ENCODE results near the gene TRAPPC3L. TPM values are rescaled to one million over a fixed set of nuclear protein-coding genes. Genes with fewer than 3 reads are reported as not detected.
A peak's percentile ranks its signal among the peaks of the same experiment; 100 is the strongest.

TRAPPC3L gene
- polyA plus RNA-seq, 6 donors from 2014 or later = 0.24 to 0.84 (median 0.38) TPM; not detected in 3

- peaks cover 0 to 2% (median 0%) of the 10 kb centered on the region in 7 donors for H3K9me3 Mint-ChIP-seq
- DNase-seq = peak; percentile 83
- H3K36me3 Mint-ChIP-seq = no peaks in the 10 kb centered on the region
- H3K27ac Mint-ChIP-seq = peak overlapping the region; percentile 88 to 97 (median 96)
- H3K4me1 Mint-ChIP-seq = peaks cover 43 to 63% (median 55%) of the 10 kb centered on the region in 3 donors
- peak overlapping the region in 6 of 8 donors; percentile 63 to 87 (median 84) for H3K4me3 Mint-ChIP-seq
- peak; percentile 76 to 84 for ATAC-seq (ENCODE audit: low read depth in 2 of 2)
- H3K27me3 Mint-ChIP-seq = no peaks in the 10 kb centered on the region
Measured at GRCh38 chr6:116465246-116465645, 80.2 kb downstream of the TRAPPC3L start.

GRCh38 chr6:116463301-116463700 lies 82.2 kb downstream of the TRAPPC3L start:
- ATAC-seq (ENCODE audit: low read depth in 2 of 2) = no peak
- H3K9me3 Mint-ChIP-seq = no peaks in the 10 kb centered on the region
- peak overlapping the region; percentile 87 to 98 (median 92) for H3K4me3 Mint-ChIP-seq
- DNase-seq = no peak
- peaks cover 43 to 68% (median 48%) of the 10 kb centered on the region in 3 donors for H3K4me1 Mint-ChIP-seq
- H3K27me3 Mint-ChIP-seq = no peaks in the 10 kb centered on the region
- H3K27ac Mint-ChIP-seq = peak overlapping the region in 3 of 6 donors; percentile 71 to 95 (median 95)
- H3K36me3 Mint-ChIP-seq = no peaks in the 10 kb centered on the region

GRCh38 chr6:116461932-116462885 lies 83.3 kb downstream of the TRAPPC3L start:
- ATAC-seq (ENCODE audit: low read depth in 2 of 2) (peak; percentile 53 to 64), DNase-seq (peak; percentile 75)
- H3K4me3 Mint-ChIP-seq = peak overlapping the region; percentile 87 to 98 (median 92)
- no peaks in the 10 kb centered on the region for H3K27me3 Mint-ChIP-seq
- H3K36me3 Mint-ChIP-seq = no peaks in the 10 kb centered on the region
- H3K4me1 Mint-ChIP-seq = peaks cover 33 to 59% (median 40%) of the 10 kb centered on the region in 3 donors
- H3K9me3 Mint-ChIP-seq = no peaks in the 10 kb centered on the region
- peak overlapping the region; percentile 93 to 98 (median 96) for H3K27ac Mint-ChIP-seq

GRCh38 chr6:116461331-116461931 lies 84.1 kb downstream of the TRAPPC3L start, which contains the start of gene CALHM6:
CALHM6 (plus strand) TSS chr6:116461375; CDS start chr6:116461930, 555 bp downstream.
- Mint-ChIP-seq H3K27me3 (no peaks in the 10 kb centered on the region), H3K9me3 (no peaks in the 10 kb centered on the region), H3K27ac (peak within 1 kb of the TSS; percentile 82 to 98 (median 96)), H3K4me3 (peak within 1 kb of the TSS; percentile 87 to 98 (median 92)), H3K36me3 (no peaks in the 10 kb centered on the region), H3K4me1 (peaks cover 25 to 51% (median 33%) of the 10 kb centered on the region in 3 donors)
- peak; percentile 1 to 4 for ATAC-seq (ENCODE audit: low read depth in 2 of 2)
- DNase-seq = no peak

DNA sequence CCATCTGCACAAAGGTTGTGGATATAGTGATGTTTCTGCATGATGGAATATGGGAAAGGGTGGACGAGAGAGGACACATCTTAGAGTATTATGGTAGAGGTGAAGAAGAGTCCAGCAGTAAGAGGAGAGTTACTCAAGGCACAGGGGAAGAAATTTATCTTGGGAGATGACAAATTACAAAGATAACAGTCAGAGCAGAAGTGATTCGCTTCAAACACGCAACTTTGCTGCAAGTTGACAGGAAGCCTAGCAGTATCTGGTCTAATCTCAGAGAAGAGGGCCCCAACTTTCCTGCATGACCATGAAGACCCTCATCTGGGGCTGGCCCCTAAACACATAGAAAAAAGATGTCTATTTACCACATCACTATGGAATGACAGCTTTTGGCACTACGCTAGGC lies 85.6 kb downstream of the TRAPPC3L start:
- H3K4me1 Mint-ChIP-seq = peaks cover 22 to 40% (median 24%) of the 10 kb centered on the region in 3 donors
- H3K27me3 Mint-ChIP-seq = no peaks in the 10 kb centered on the region
- no peak for DNase-seq
- peak overlapping the region in 3 of 6 donors; percentile 1 to 10 (median 1) for H3K27ac Mint-ChIP-seq
- H3K4me3 Mint-ChIP-seq = peak overlapping the region in 4 of 8 donors; percentile 10 to 98 (median 52)
- H3K36me3 Mint-ChIP-seq = no peaks in the 10 kb centered on the region
- no peak for ATAC-seq (ENCODE audit: low read depth in 2 of 2)
- H3K9me3 Mint-ChIP-seq = no peaks in the 10 kb centered on the region

GRCh38 chr6:116458264-116458663 lies 87.2 kb downstream of the TRAPPC3L start:
- Mint-ChIP-seq H3K27me3 (no peaks in the 10 kb centered on the region), H3K9me3 (no peaks in the 10 kb centered on the region), H3K4me1 (peaks cover 14 to 32% (median 15%) of the 10 kb centered on the region in 3 donors), H3K4me3 (peak overlapping the region in 2 of 8 donors; percentile 71 to 98), H3K27ac (no peak overlapping the region), H3K36me3 (no peaks in the 10 kb centered on the region)
- DNase-seq (no peak), ATAC-seq (ENCODE audit: low read depth in 2 of 2) (no peak)

GRCh38 chr6:116456927-116457326 lies 88.6 kb downstream of the TRAPPC3L start:
- Mint-ChIP-seq H3K9me3 (no peaks in the 10 kb centered on the region), H3K4me1 (peaks cover 10 to 26% (median 17%) of the 10 kb centered on the region in 3 donors), H3K27ac (no peak overlapping the region), H3K36me3 (no peaks in the 10 kb centered on the region), H3K27me3 (no peaks in the 10 kb centered on the region), H3K4me3 (no peak overlapping the region)
- DNase-seq (no peak), ATAC-seq (ENCODE audit: low read depth in 2 of 2) (no peak)

GRCh38 chr6:116456106-116456505 lies 89.4 kb downstream of the TRAPPC3L start:
- no peak overlapping the region for H3K4me3 Mint-ChIP-seq
- no peaks in the 10 kb centered on the region for H3K9me3 Mint-ChIP-seq
- DNase-seq = no peak
- peaks cover 13 to 23% (median 16%) of the 10 kb centered on the region in 3 donors for H3K4me1 Mint-ChIP-seq
- H3K27ac Mint-ChIP-seq = no peak overlapping the region
- no peak for ATAC-seq (ENCODE audit: low read depth in 2 of 2)
- H3K27me3 Mint-ChIP-seq = no peaks in the 10 kb centered on the region
- no peaks in the 10 kb centered on the region for H3K36me3 Mint-ChIP-seq

- Mint-ChIP-seq H3K4me1 (peaks cover 25 to 37% (median 34%) of the 10 kb centered on the region in 3 donors), H3K36me3 (no peaks in the 10 kb centered on the region), H3K9me3 (no peaks in the 10 kb centered on the region), H3K27ac (no peak overlapping the region), H3K4me3 (no peak overlapping the region), H3K27me3 (no peaks in the 10 kb centered on the region)
- no peak for DNase-seq
- no peak for ATAC-seq (ENCODE audit: low read depth in 2 of 2)
Measured at GRCh38 chr6:116452531-116452930, 93.0 kb downstream of the TRAPPC3L start.

GRCh38 chr6:116451916-116452315 lies 93.6 kb downstream of the TRAPPC3L start:
- DNase-seq (no peak), ATAC-seq (ENCODE audit: low read depth in 2 of 2) (no peak)
- Mint-ChIP-seq H3K27me3 (no peaks in the 10 kb centered on the region), H3K36me3 (no peaks in the 10 kb centered on the region), H3K9me3 (no peaks in the 10 kb centered on the region), H3K4me1 (peaks cover 25 to 37% (median 36%) of the 10 kb centered on the region in 3 donors), H3K27ac (no peak overlapping the region), H3K4me3 (no peak overlapping the region)

DNA sequence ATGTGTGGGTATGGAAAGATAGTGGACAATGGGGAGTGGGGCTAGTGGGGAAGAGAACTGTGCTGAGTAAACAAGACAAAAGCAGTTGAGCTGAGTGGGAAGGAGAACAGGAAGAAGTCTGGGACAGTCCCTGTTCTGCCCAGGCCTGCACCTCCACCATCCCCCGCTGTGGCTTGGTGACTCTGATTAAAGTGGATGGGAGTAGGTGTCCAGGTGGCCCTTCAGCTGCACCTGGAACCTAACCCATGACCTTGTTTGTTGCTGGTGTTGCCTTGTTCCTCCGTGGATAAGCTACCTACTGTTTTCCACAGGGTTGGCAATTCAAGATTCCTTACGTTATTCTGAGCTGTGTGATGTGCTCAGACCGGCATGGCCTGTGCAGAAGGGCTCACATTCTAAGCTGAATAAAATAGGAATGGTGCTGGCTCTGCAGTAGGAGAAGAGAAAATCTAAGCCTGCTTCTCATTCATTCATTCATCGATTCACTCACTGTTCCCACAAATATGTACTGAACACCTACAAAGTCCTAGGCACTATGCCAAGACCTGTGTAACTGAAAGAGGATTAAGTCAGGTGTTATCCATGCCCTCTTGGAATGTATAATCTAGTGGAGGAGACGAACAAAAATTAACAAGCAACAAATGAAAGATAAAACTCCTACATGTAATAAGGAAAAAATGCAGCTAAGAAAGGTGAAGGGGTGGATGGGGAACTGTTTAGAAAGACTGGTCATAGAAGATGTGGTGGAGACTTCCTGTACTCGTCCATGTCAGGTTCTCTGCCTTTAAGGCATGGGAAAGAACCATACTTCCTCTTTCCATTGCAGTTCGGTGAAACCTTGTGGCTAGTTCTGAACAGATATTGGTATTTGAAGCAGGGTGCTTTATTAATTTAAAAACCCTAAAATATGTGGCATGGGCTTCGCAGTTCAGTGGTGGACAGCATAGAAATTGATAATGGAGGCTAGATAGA lies 94.4 kb downstream of the TRAPPC3L start:
- no peaks in the 10 kb centered on the region for H3K36me3 Mint-ChIP-seq
- peak overlapping the region in 7 of 8 donors; percentile 6 to 78 (median 32) for H3K4me3 Mint-ChIP-seq
- no peaks in the 10 kb centered on the region for H3K27me3 Mint-ChIP-seq
- peaks cover 25 to 38% (median 37%) of the 10 kb centered on the region in 3 donors for H3K4me1 Mint-ChIP-seq
- ATAC-seq (ENCODE audit: low read depth in 2 of 2) = peak; percentile 99
- peak overlapping the region; percentile 4 to 68 (median 39) for H3K27ac Mint-ChIP-seq
- H3K9me3 Mint-ChIP-seq = no peaks in the 10 kb centered on the region
- DNase-seq = peak; percentile 58

DNA sequence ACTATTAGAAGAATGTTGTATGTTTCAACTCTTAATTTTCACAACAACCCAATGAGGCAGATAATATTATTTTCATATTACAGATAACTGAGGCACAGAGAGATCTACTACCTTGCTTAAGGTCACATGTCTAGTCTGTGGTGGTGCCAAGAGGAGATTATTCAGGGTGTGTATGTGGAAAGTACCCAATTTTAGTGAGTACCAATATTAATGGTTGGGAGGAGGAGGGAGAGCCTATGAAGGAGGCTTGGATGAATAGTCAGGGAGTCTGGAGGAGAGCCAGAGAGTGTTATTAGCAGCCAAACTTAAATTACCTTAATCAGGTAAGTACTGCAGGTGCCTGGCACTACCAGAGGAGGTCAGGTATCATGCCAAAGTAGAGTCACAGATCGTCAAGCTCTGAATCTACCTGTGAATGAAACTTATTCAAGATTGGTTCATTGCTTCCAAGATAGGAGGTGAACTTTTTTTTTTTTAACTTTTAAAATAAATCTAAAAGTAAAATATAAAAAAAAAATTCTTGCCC lies 95.2 kb downstream of the TRAPPC3L start:
- ATAC-seq (ENCODE audit: low read depth in 2 of 2) = no peak
- no peak for DNase-seq
- peaks cover 26 to 40% (median 39%) of the 10 kb centered on the region in 3 donors for H3K4me1 Mint-ChIP-seq
- H3K4me3 Mint-ChIP-seq = peak overlapping the region in 1 of 8 donors; percentile 34
- H3K27ac Mint-ChIP-seq = peak overlapping the region in 2 of 6 donors; percentile 53 to 93
- H3K27me3 Mint-ChIP-seq = no peaks in the 10 kb centered on the region
- no peaks in the 10 kb centered on the region for H3K9me3 Mint-ChIP-seq
- H3K36me3 Mint-ChIP-seq = no peaks in the 10 kb centered on the region

All from naive B cell (primary cell).